GM19351 (cell line): Measurements from ENCODE around the gene IRF8.
"Not testable (repeated sequence)": the region's sequence is repeated elsewhere in the genome, so short reads cannot be mapped to it uniquely, and the experiment has no call there.

ENCODE experiments used
- ATAC-seq: cut with Tn5 transposase; IDR thresholded peaks from one replicate; pipeline ENCODE4 v1.9.1; 2021; ENCODE audit warnings: mild to moderate bottlenecking, moderate library complexity; ENCODE audit not compliant: unreplicated experiment

Gene IRF8, protein sequence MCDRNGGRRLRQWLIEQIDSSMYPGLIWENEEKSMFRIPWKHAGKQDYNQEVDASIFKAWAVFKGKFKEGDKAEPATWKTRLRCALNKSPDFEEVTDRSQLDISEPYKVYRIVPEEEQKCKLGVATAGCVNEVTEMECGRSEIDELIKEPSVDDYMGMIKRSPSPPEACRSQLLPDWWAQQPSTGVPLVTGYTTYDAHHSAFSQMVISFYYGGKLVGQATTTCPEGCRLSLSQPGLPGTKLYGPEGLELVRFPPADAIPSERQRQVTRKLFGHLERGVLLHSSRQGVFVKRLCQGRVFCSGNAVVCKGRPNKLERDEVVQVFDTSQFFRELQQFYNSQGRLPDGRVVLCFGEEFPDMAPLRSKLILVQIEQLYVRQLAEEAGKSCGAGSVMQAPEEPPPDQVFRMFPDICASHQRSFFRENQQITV

DNA sequence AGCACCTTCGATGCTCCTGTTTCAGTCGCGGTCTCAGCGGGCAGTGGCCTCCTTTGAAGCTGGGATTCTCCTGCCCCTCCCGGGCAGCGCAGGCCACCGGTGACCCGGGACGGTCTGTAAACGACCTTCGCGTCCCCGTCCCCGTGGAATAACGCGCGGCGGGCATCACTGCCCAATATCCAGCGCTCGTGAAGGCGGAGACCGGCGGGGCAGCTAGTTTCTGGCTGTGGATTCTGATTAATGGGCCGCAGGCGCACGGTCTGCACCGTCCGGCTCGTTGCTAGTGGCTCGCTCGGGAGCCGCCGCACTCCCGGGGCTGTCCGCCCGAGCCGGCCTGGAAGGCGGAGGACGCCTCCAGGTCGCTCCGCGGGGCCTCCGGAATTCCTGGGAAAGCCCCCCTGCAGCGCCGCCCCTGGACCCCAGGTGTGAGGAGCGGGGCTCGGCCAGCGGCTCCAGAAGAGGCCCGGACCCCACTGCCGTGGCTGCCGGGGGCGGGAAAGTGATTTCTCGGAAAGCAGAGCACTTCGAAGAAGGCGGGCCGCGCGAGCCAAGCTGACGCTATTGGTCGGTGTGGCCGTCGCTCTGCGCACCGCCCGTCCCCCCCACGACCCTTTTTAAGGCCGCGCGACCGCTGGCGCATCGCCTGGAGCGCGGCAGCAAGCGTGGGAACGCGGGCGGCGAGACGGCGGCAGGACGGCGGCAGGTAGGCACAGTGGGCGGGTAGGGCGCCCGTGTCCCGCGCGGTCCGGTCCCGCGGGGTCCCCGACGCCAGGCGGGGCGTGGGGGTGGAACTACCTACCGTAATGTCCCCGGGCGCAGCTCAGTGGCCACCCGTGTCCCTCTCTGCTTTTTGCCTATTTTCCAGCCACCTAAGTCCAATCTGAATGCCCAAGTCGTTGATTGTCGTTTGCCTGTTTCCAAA lies at the start of gene IRF8:
Gene IRF8 (plus strand): TSS at position 642 of the 922 bp plus-strand sequence. CDS start 3,854 bp downstream, outside the sequence.
- ATAC-seq, result peak; percentile 51

GRCh38 chr16:85849388-85849787 lies 49.6 kb upstream of the IRF8 start:
- no peak for ATAC-seq

GRCh38 chr16:85850344-85850880 lies 48.5 kb upstream of the IRF8 start:
- ATAC-seq, result no peak

DNA sequence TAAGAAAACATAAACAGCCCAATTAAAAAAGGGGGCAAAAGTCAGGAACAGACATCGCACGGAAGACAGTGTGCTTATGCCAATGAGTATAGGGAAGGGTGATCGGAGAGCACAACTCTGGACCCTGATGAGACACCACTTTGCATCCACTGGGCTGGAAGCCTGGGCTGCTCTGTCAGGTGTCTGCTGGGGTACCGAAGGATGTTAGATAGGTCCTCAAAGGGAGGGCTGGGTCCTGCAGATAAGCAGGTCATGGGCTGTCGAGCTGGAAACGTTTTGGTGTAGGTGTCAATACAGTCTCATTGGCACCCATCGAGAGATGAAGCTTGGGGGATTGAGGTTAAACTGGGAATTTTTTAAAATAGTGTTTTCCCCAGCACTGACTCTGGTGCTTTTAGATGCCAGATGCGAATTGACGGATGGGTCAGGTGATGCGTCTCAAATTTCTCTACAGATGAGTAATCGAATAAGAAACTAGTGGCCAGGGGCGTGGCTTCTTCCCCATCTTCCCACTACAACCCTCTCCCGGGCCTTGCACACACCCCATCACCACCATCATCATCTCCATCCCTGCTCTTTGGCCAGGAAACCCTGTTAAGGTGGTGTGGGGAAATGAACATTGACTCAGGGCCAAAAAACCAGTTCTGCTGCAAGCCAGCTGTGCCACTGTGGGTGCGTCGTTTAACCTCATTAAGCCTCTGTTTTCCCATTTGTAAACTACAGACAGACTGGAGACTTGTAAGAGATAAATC lies 47.8 kb upstream of the IRF8 start:
- no peak for ATAC-seq

- ATAC-seq, result no peak
Observed at GRCh38 chr16:85853547-85854545, 45.1 kb upstream of the IRF8 start.

GRCh38 chr16:85854935-85855334 lies 44.0 kb upstream of the IRF8 start:
- no peak for ATAC-seq

- no peak for ATAC-seq
Observed at GRCh38 chr16:85856079-85856478, 42.9 kb upstream of the IRF8 start.

- ATAC-seq, result no peak
Observed at GRCh38 chr16:85856585-85856984, 42.4 kb upstream of the IRF8 start.

DNA sequence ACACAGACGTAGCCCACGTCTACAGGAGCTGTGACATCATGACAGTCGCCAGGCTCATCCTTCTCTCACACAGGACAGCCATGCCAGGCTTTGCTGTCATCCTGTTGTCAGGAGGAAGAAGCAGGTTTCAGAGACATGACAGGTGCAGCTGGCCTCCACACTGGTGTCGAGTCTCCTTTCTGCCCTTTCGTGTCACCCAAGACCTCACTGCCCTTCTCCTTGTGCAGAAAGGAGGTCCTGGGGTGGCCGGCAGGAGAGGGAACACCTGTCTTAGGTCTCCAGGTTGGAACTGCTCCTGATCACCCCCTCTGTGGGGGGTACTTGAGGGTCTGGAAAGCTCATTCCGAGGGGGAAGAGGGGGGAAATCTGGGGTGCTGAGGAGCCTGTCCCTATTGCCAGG lies 41.6 kb upstream of the IRF8 start:
- ATAC-seq, result no peak

- not testable (repeated sequence) for ATAC-seq
Observed at GRCh38 chr16:85858571-85858970, 40.4 kb upstream of the IRF8 start.

DNA sequence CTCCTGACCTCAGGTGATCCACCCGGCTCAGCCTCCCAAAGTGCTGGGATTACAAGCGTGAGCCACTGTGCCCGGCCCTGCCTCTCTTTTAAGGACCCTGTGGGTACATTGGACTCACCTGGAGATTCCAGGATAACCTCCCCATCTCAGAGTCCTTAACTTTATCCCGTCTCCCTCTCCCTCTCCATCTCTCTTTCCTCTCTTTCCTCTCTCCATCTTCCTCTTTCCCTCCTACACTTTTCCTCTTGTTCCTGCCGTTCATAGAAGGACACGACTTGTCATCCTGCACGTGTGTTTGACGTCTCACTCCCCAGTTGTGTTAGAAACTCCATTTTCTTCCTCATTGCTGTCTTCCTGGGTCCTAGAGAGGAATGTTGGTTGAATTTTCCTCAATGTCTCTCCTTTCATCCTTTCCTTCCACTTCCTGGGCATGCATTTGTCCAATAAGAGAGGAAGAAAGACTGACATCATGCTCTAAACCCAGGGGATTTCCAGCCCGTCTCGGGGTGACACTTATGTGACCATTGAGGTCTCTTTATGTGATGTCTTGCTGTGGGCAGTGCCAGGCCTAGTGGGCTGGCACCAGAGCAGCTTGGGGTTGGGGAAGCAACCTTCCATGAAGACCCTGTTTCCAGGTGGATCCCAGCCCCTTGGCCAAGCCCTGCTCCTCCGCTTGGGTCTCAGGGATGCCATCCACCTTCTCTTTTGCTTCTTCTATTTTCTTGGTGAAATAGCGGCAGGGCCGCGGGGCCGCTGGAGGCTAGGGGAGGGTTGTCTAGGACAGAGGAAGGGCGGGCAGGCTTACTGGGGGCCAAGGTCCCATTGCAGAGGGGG lies 39.8 kb upstream of the IRF8 start:
- ATAC-seq, result no peak

- no peak for ATAC-seq
Observed at GRCh38 chr16:85859818-85860125, 39.2 kb upstream of the IRF8 start.

DNA sequence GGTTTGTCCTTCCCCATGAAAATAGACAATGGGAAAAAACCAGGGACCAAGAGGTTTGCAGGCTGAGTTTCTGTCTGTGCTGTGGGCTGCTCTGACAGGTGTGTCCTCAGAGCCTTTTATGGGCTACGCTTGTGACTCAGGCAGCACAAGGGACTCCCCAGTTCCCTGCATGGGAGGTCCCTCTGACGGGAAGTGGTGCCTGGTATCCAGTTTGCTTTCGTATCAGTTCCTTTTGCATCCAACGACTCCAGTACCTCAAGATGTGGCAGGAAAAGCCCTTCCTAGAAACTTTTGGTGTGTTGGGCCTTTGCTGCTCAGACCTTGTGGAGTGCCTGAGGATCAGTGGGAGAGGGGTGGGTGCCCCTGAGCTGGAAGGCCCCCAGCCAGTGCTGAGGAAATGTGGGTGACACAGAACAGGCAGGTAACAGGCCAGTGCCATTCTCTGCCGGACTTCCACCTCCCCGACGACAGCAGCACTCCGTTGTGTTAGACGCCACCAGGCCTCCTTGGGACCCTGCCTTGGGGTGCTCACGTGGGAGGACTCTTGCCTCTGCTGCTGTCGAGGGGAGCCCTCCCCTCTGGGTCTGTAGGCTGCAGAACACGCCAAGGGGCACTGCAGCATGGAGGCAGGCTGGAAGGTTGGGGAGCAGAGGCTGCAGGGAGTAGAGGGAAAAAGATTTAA lies 38.4 kb upstream of the IRF8 start:
- no peak for ATAC-seq

DNA sequence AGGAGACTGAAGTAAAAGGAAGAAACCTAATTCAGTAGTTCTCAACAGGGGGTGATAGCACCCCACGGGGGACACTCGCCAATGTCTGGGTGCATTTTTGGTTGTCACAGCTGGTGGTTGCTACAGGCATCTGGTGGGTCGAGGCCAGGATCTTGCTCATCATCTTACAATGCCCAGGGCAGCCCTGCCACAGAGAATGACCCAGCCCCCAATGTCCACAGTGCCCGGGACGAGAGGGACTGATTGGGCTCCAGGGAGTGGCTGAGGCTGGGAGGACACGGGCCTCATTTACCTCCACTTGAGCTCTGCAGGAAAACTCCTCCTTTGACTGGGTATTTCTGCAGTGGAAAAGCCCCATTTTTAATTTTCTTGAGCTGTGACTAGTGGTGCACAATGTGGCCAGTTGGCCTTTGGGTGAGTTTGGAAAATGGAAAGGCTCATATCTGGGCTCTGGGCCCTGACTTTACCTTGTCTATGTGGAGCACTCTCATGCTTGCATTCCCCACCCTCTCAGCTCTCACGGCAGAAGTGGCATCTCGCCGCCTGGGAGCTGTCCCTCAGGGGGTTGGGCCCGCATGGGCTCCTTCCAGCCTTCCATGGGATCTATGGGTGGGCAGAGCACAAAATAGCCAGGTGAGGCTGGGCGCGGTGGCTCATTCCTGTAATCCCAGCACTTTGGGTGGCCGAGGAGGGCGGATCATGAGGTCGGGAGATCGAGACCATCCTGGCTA lies 37.7 kb upstream of the IRF8 start:
- ATAC-seq, result no peak

DNA sequence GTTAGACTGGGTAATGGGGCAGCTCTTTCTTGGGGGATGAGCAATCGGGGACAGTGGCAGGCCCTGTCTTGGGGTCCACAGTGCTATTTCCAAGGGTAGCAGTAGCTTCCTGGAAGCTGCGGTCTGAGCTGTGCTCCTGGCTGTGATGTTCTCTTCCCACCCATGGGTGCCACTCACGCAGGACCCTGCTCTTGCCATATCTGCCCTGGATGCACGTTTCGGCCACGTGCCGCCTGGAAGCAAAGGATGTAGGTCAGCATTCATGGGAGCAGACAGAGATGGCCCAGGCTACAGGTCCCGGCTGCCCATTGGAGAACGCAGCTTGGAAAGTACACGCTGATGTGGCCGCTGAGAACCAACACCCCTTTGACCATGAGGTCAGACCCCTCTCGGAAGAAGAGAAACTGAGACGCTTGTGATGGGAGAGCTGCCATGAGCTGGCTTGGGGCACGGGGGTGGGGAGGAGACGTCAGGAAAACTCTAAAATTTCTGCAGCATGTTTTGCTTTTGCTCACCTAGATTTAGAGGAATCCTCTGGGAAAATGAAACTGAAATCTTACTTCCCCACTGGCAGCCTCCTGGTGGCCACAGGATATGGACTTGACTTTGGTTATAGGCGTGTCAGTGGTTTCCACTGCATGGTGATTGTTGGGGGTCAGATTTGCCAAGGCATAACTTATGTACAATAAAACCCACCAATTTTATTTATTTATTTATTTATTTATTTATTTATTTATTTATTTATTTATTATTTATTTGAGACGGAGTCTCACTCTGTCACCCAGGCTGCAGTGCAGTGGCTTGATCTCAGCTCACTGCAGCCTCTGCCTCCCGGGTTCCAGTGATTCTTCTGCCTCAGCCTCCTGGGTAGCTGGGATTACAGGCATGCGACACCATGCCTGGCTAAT lies 36.2 kb upstream of the IRF8 start:
- ATAC-seq, result no peak

- ATAC-seq, result no peak
Observed at GRCh38 chr16:85863384-85863774, 35.6 kb upstream of the IRF8 start.

DNA sequence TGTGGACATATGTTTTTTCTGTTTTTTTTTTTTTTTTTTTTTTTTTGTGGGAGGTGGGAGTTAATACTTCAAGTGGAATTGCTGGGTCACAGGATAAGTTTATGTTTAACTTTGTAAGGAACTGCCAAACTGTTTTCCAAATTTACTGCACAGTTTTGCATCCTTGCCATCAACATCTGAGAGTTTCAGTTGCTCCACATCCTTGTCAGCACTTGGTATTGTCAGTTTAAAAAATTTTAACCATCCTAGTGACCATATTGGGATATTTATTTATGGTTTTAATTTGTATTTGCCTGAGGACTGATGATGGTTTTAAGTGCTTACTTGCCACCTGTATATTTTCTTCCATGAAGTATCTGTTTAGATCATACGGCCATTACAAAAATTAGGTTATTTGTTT lies 34.0 kb upstream of the IRF8 start:
- ATAC-seq, result no peak
